Osteoblast (primary cell): Measurements from ENCODE around the gene STRBP. TPM values are rescaled to one million over a fixed set of nuclear protein-coding genes. Genes with fewer than 3 reads are reported as not detected.

Source experiments
- DNase-seq: peaks from one replicate; pipeline ENCODE4 v3.0.0; 2011; ENCODE audit warnings: low spot score, mixed read lengths; ENCODE audit not compliant: insufficient read length; ENCODE audit errors: missing footprints
- H2AFZ ChIP-seq: 2 replicates; pipeline ENCODE4 v1.6.0; 2011; ENCODE audit warnings: mild to moderate bottlenecking, low read length
- H3K27ac ChIP-seq: 2 replicates; pipeline ENCODE4 v1.5.1; 2011; ENCODE audit warnings: mild to moderate bottlenecking, low read depth, low read length, moderate library complexity
- H3K27me3 ChIP-seq: 2 replicates; pipeline ENCODE4 v1.6.0; 2012; ENCODE audit warnings: mild to moderate bottlenecking, control low read depth, inconsistent platforms, low read length, moderate library complexity; ENCODE audit not compliant: insufficient read depth
- H3K36me3 ChIP-seq: 2 replicates; pipeline ENCODE4 v1.5.1; 2011; ENCODE audit warnings: mild to moderate bottlenecking, low read length, control low read depth, moderate library complexity; ENCODE audit not compliant: insufficient read depth
- H3K4me1 ChIP-seq: 2 replicates; pipeline ENCODE4 v1.5.1; 2011; ENCODE audit warnings: mild to moderate bottlenecking, low read length, control low read depth, moderate library complexity; ENCODE audit not compliant: insufficient read depth
- H3K4me2 ChIP-seq: 2 replicates; pipeline ENCODE4 v1.6.0; 2011; ENCODE audit warnings: mild to moderate bottlenecking, low read length; ENCODE audit not compliant: insufficient read depth
- H3K4me3 ChIP-seq: fragments of 200-600 bp; sonication (generic); 3 replicates; pipeline ENCODE4 v1.5.1; 2012; ENCODE audit warnings: mild to moderate bottlenecking, low read length, inconsistent platforms; ENCODE audit not compliant: insufficient read depth
- H3K79me2 ChIP-seq: 2 replicates; pipeline ENCODE4 v1.6.0; 2012; ENCODE audit warnings: mild to moderate bottlenecking, low read length, control low read depth, inconsistent platforms; ENCODE audit not compliant: insufficient read depth
- H3K9me3 ChIP-seq: 2 replicates; pipeline ENCODE4 v1.5.1; 2011; ENCODE audit warnings: low read depth, low read length, control low read depth
- H4K20me1 ChIP-seq: 2 replicates; pipeline ENCODE4 v1.6.0; 2012; ENCODE audit warnings: mild to moderate bottlenecking, low read length, control low read depth; ENCODE audit not compliant: insufficient read depth
- CTCF ChIP-seq: IDR thresholded peaks from 2 replicates; pipeline ENCODE4 v1.5.1; 2011; ENCODE audit warnings: mild to moderate bottlenecking, low read depth, low read length, moderate library complexity; ENCODE audit errors: extremely low read depth
- total RNA-seq: library from RNA; depleted of rRNA; stranded (reverse); fragments of >200 nt; gene quantifications from 2 replicates; pipeline ENCODE4 v1.2.3, GENCODE V29; 2012

The STRBP gene
- total RNA-seq, 1 donor = 2.9 TPM

- no peak for DNase-seq
- TF ChIP-seq CTCF = no peak
- H3K79me2 ChIP-seq = no peaks in the 10 kb centered on the region
- peaks cover 16% of the 10 kb centered on the region for H3K27me3 ChIP-seq
- no peaks in the 10 kb centered on the region for H4K20me1 ChIP-seq
- H3K9me3 ChIP-seq = no peaks in the 10 kb centered on the region
- H3K4me3 ChIP-seq = no peak overlapping the region
- no peak overlapping the region for H3K4me2 ChIP-seq
- no peaks in the 10 kb centered on the region for H3K36me3 ChIP-seq
- H2AFZ ChIP-seq = no peak overlapping the region
- no peaks in the 10 kb centered on the region for H3K4me1 ChIP-seq
- no peak overlapping the region for H3K27ac ChIP-seq
Observed at GRCh38 chr9:123120131-123120530, 148.3 kb downstream of the STRBP start.

- H3K4me2 ChIP-seq = no peak overlapping the region
- no peaks in the 10 kb centered on the region for H3K9me3 ChIP-seq
- H3K36me3 ChIP-seq = no peaks in the 10 kb centered on the region
- TF ChIP-seq CTCF = no peak
- no peaks in the 10 kb centered on the region for H3K79me2 ChIP-seq
- peaks cover 16% of the 10 kb centered on the region for H3K27me3 ChIP-seq
- no peak overlapping the region for H3K27ac ChIP-seq
- DNase-seq = no peak
- H3K4me1 ChIP-seq = no peaks in the 10 kb centered on the region
- H4K20me1 ChIP-seq = no peaks in the 10 kb centered on the region
- no peak overlapping the region for H3K4me3 ChIP-seq
- H2AFZ ChIP-seq = no peak overlapping the region
Observed at GRCh38 chr9:123119566-123119965, 148.8 kb downstream of the STRBP start.

GRCh38 chr9:123116036-123116435, 152.3 kb downstream of the STRBP start:
- peaks cover 16% of the 10 kb centered on the region for H3K27me3 ChIP-seq
- no peaks in the 10 kb centered on the region for H3K4me1 ChIP-seq
- H2AFZ ChIP-seq = no peak overlapping the region
- H3K4me3 ChIP-seq = no peak overlapping the region
- no peak for TF ChIP-seq CTCF
- H3K4me2 ChIP-seq = no peak overlapping the region
- H3K79me2 ChIP-seq = no peaks in the 10 kb centered on the region
- no peak overlapping the region for H3K27ac ChIP-seq
- H3K9me3 ChIP-seq = no peaks in the 10 kb centered on the region
- DNase-seq = no peak
- no peaks in the 10 kb centered on the region for H3K36me3 ChIP-seq
- no peaks in the 10 kb centered on the region for H4K20me1 ChIP-seq

GRCh38 chr9:123115146-123115913, 153.1 kb downstream of the STRBP start:
- peaks cover 16% of the 10 kb centered on the region for H3K27me3 ChIP-seq
- H3K4me3 ChIP-seq = no peak overlapping the region
- H3K27ac ChIP-seq = no peak overlapping the region
- DNase-seq = no peak
- H3K4me1 ChIP-seq = no peaks in the 10 kb centered on the region
- no peaks in the 10 kb centered on the region for H3K9me3 ChIP-seq
- H3K79me2 ChIP-seq = no peaks in the 10 kb centered on the region
- H3K36me3 ChIP-seq = no peaks in the 10 kb centered on the region
- H3K4me2 ChIP-seq = no peak overlapping the region
- TF ChIP-seq CTCF = no peak
- H4K20me1 ChIP-seq = no peaks in the 10 kb centered on the region
- no peak overlapping the region for H2AFZ ChIP-seq
